DMS79 treated with DMSO at 0.1 percent for 48 hours (cell line): Measurements from ENCODE around the gene LRGUK.
"Not testable (repeated sequence)": the region's sequence is repeated elsewhere in the genome, so short reads cannot be mapped to it uniquely, and the experiment has no call there.

Source experiments
- DNase-seq: peaks from one replicate; lab custom pipeline; 2025; lab: John Stamatoyannopoulos, UW

The LRGUK gene

GRCh38 chr7:134186027-134186426 is 58.9 kb downstream of the LRGUK start:
- DNase-seq, result no peak

- DNase-seq, result no peak
Observed at GRCh38 chr7:134186801-134187200, 59.7 kb downstream of the LRGUK start.

GRCh38 chr7:134187893-134188292 is 60.8 kb downstream of the LRGUK start:
- DNase-seq, result no peak

- no peak for DNase-seq
Observed at GRCh38 chr7:134188311-134188710, 61.2 kb downstream of the LRGUK start.

- DNase-seq, result no peak
Observed at GRCh38 chr7:134189559-134189958, 62.4 kb downstream of the LRGUK start.

GRCh38 chr7:134191876-134192275 is 64.7 kb downstream of the LRGUK start:
- no peak for DNase-seq

- DNase-seq, result no peak
Observed at GRCh38 chr7:134193240-134193639, 66.1 kb downstream of the LRGUK start.

GRCh38 chr7:134195252-134195651 is 68.1 kb downstream of the LRGUK start:
- DNase-seq, result no peak

- DNase-seq, result no peak
Observed at GRCh38 chr7:134196439-134196838, 69.3 kb downstream of the LRGUK start.

GRCh38 chr7:134197345-134197744 is 70.2 kb downstream of the LRGUK start:
- DNase-seq, result no peak

GRCh38 chr7:134200970-134201369 is 73.8 kb downstream of the LRGUK start:
- no peak for DNase-seq

- no peak for DNase-seq
Observed at GRCh38 chr7:134201569-134202261, 74.6 kb downstream of the LRGUK start.

GRCh38 chr7:134203186-134203889 is 76.2 kb downstream of the LRGUK start:
- no peak for DNase-seq

- DNase-seq, result no peak
Observed at GRCh38 chr7:134209322-134210015, 82.3 kb downstream of the LRGUK start.

GRCh38 chr7:134210227-134210626 is 83.1 kb downstream of the LRGUK start:
- no peak for DNase-seq

GRCh38 chr7:134210976-134211663 is 84.0 kb downstream of the LRGUK start:
- no peak for DNase-seq

- DNase-seq, result no peak
Observed at GRCh38 chr7:134211817-134212216, 84.7 kb downstream of the LRGUK start.

- no peak for DNase-seq
Observed at GRCh38 chr7:134212576-134213546, 85.7 kb downstream of the LRGUK start.

- no peak for DNase-seq
Observed at GRCh38 chr7:134220236-134220635, 93.1 kb downstream of the LRGUK start.

GRCh38 chr7:134231296-134231695 is 104.2 kb downstream of the LRGUK start:
- not testable (repeated sequence) for DNase-seq

GRCh38 chr7:134234216-134234615 is 107.1 kb downstream of the LRGUK start:
- DNase-seq, result no peak
